ENCODE results near the gene CWC15. TPM values are rescaled to one million over a fixed set of nuclear protein-coding genes. Genes with fewer than 3 reads are reported as not detected.

CWC15 gene
- total and polyA plus RNA-seq, 10 of the 15 experiments (the other 5 are each of a cell fraction or from before 2014, with no cell fraction given), result 43.3 to 142 (median 75.1) TPM

GRCh38 chr11:94948070-94948617 is 25.2 kb downstream of the CWC15 start (continued):
- TF ChIP-seq ZBTB40 (IDR thresholded peaks at IDR 0.05; ENCODE audit: borderline replicate concordance) (no peak), ZBTB11 (CRISPR knock-in tag; IDR thresholded peaks at IDR 0.05) (no peak), NFIC (IDR thresholded peaks at IDR 0.05; ENCODE audit: low read depth, low read length) (no peak), POU2F2 (IDR thresholded peaks at IDR 0.05; ENCODE audit: borderline replicate concordance, low read depth, low read length) (no peak)
